CD4-positive, alpha-beta memory T cell (primary cell): ENCODE measurements around the gene DSTN. TPM values are rescaled to one million over a fixed set of nuclear protein-coding genes. Genes with fewer than 3 reads are reported as not detected.

ENCODE experiments used
- CTCF ChIA-PET: fragments of 350-600 bp; sonication (Branson Sonifier 250); formaldehyde crosslinking; loops from one replicate; lab custom pipeline; 2021; ENCODE audit warnings: inconsistent platforms; ENCODE audit not compliant: partially characterized antibody; lab: Charles Lee
- POLR2A ChIA-PET: fragments of 350-600 bp; sonication (Branson Sonifier 250); formaldehyde crosslinking; loops from one replicate; lab custom pipeline; 2021; ENCODE audit not compliant: partially characterized antibody; lab: Charles Lee
- DNase-seq, 5 donors: peaks; one replicate each; pipeline versions ENCODE4 v3.0.0 to v3.0.0-alpha.2; 2020 to 2022; ENCODE audit warnings: mixed read lengths in 1 of 5
- H3K27ac ChIP-seq: one replicate; pipeline ENCODE4 v1.7.0; 2013; ENCODE audit warnings: low read depth, low read length
- H3K27me3 ChIP-seq: 2 replicates; pipeline ENCODE4 v1.7.0; 2013; ENCODE audit warnings: mild to moderate bottlenecking, low read length, moderate library complexity; ENCODE audit not compliant: insufficient read depth
- H3K36me3 ChIP-seq: 2 replicates; pipeline ENCODE4 v1.7.0; 2013; ENCODE audit warnings: mild to moderate bottlenecking, low read length, moderate library complexity; ENCODE audit not compliant: insufficient read depth
- H3K4me1 ChIP-seq: 2 replicates; pipeline ENCODE4 v1.7.0; 2013; ENCODE audit warnings: mild to moderate bottlenecking, low read length, moderate library complexity; ENCODE audit not compliant: insufficient read depth
- H3K4me3 ChIP-seq, 2 donors: one replicate each; pipeline ENCODE4 v1.7.0; 2013; ENCODE audit warnings: low read length in 2 of 2, mild to moderate bottlenecking in 1 of 2
- H3K9me3 ChIP-seq, 2 donors: one replicate each; pipeline ENCODE4 v1.7.0; 2013; ENCODE audit warnings: low read length in 2 of 2, control low read depth in 1 of 2; ENCODE audit not compliant: control insufficient read depth in 1 of 2
- H3K27ac Mint-ChIP-seq, 7 donors: one replicate each; pipeline ENCODE4 v1.8.0; 2020 to 2021; ENCODE audit warnings: mixed read lengths in 7 of 7, mild to moderate bottlenecking in 6 of 7, inconsistent platforms in 3 of 7, moderate library complexity in 3 of 7
- H3K27me3 Mint-ChIP-seq, 2 donors: one replicate each; pipeline ENCODE4 v1.8.0; 2020 to 2021; ENCODE audit warnings: mixed read lengths in 2 of 2
- H3K36me3 Mint-ChIP-seq, 2 donors: one replicate each; pipeline ENCODE4 v1.8.0; 2020 to 2021; ENCODE audit warnings: mixed read lengths in 2 of 2, inconsistent platforms in 1 of 2, mild to moderate bottlenecking in 1 of 2
- H3K4me1 Mint-ChIP-seq, 4 donors: one replicate each; pipeline ENCODE4 v1.8.0; 2020 to 2021; ENCODE audit warnings: mixed read lengths in 4 of 4, mild to moderate bottlenecking in 1 of 4
- H3K4me3 Mint-ChIP-seq, 8 donors: one replicate each; pipeline ENCODE4 v1.8.0; 2020 to 2021; ENCODE audit warnings: mixed read lengths in 8 of 8, mild to moderate bottlenecking in 7 of 8, moderate library complexity in 6 of 8, inconsistent platforms in 3 of 8
- H3K9me3 Mint-ChIP-seq, 8 donors: one replicate each; pipeline ENCODE4 v1.8.0; 2020 to 2021; ENCODE audit warnings: mixed read lengths in 8 of 8, mild to moderate bottlenecking in 5 of 8, inconsistent platforms in 3 of 8, moderate library complexity in 1 of 8
- intact Hi-C: fragments of 100-400 bp; cut with micrococcal nuclease; formaldehyde crosslinking; loops from one replicate; pipeline ENCODE4 v1.15.1; 2023
- polyA plus RNA-seq, 2 donors: library from polyadenylated mRNA; unstranded; fragments of 300-500 nt; fragmentation: Illumina TruSeq; gene quantifications; one replicate each; pipeline ENCODE4 v1.2.3, GENCODE V29; 2021
- total RNA-seq, 2 experiments: library from RNA; stranded (reverse); gene quantifications; one replicate each; pipeline ENCODE4 v1.2.3, GENCODE V29; 2021

Gene DSTN
- total and polyA plus RNA-seq, 4 experiments from 2014 or later = 43.1 to 212 (median 98.3) TPM

- no peak overlapping the region for H3K27ac ChIP-seq
- no peaks in the 10 kb centered on the region for H3K9me3 ChIP-seq
- intact Hi-C loops = no loop called here
- H3K4me1 Mint-ChIP-seq = peaks cover 2 to 11% (median 4%) of the 10 kb centered on the region in 4 donors
- no peaks in the 10 kb centered on the region for H3K36me3 ChIP-seq
- ChIA-PET CTCF (interaction anchor here (0.5 to 1.4 kb wide), 2 partner anchors 73 to 110 kb away, joined by 3 to 4 read pairs; no protein-coding TSS in a partner anchor), POLR2A (no interaction called here)
- H3K27me3 Mint-ChIP-seq = no peaks in the 10 kb centered on the region
- H3K36me3 Mint-ChIP-seq = peaks cover 0 to 1% of the 10 kb centered on the region in 2 donors
- H3K4me1 ChIP-seq = no peaks in the 10 kb centered on the region
- no peak overlapping the region for H3K4me3 Mint-ChIP-seq
- H3K9me3 Mint-ChIP-seq = no peaks in the 10 kb centered on the region
- peak overlapping the region in 1 of 7 donors; percentile 29 for H3K27ac Mint-ChIP-seq
- H3K27me3 ChIP-seq = no peaks in the 10 kb centered on the region
- DNase-seq = no peak
- H3K4me3 ChIP-seq = no peak overlapping the region
Measured at GRCh38 chr20:17646961-17647301, 77.1 kb downstream of the DSTN start.

- H3K4me3 ChIP-seq = no peak overlapping the region
- no peak overlapping the region for H3K27ac Mint-ChIP-seq
- H3K9me3 ChIP-seq = no peaks in the 10 kb centered on the region
- H3K4me3 Mint-ChIP-seq = no peak overlapping the region
- H3K4me1 ChIP-seq = no peaks in the 10 kb centered on the region
- H3K36me3 Mint-ChIP-seq = peaks cover 0 to 1% of the 10 kb centered on the region in 2 donors
- no peaks in the 10 kb centered on the region for H3K27me3 Mint-ChIP-seq
- POLR2A ChIA-PET = no interaction called here
- no peak overlapping the region for H3K27ac ChIP-seq
- H3K27me3 ChIP-seq = no peaks in the 10 kb centered on the region
- no peaks in the 10 kb centered on the region for H3K36me3 ChIP-seq
- no peaks in the 10 kb centered on the region for H3K9me3 Mint-ChIP-seq
- no peak for DNase-seq
- CTCF ChIA-PET = interaction anchor here (0.5 to 3.7 kb wide), 7 partner anchors 74 to 900 kb away, joined by 3 to 22 read pairs (median 3); no protein-coding TSS in a partner anchor
- H3K4me1 Mint-ChIP-seq = peaks cover 2 to 11% (median 4%) of the 10 kb centered on the region in 4 donors
- intact Hi-C loops = no loop called here
Measured at GRCh38 chr20:17647391-17648314, 77.8 kb downstream of the DSTN start.

- Mint-ChIP-seq H3K27me3 (no peaks in the 10 kb centered on the region), H3K9me3 (no peaks in the 10 kb centered on the region), H3K4me1 (peaks cover 2 to 9% (median 4%) of the 10 kb centered on the region in 4 donors), H3K27ac (no peak overlapping the region), H3K4me3 (no peak overlapping the region), H3K36me3 (peaks cover 0 to 1% of the 10 kb centered on the region in 2 donors)
- no peaks in the 10 kb centered on the region for H3K4me1 ChIP-seq
- H3K27me3 ChIP-seq = no peaks in the 10 kb centered on the region
- intact Hi-C loops = no loop called here
- H3K9me3 ChIP-seq = no peaks in the 10 kb centered on the region
- no peak for DNase-seq
- no peak overlapping the region for H3K4me3 ChIP-seq
- ChIA-PET POLR2A (no interaction called here), CTCF (interaction anchor here (1.0 to 3.7 kb wide), 6 partner anchors 17 to 899 kb away, joined by 3 to 22 read pairs (median 3); no protein-coding TSS in a partner anchor)
- H3K36me3 ChIP-seq = no peaks in the 10 kb centered on the region
- H3K27ac ChIP-seq = no peak overlapping the region
Measured at GRCh38 chr20:17648315-17648646, 78.4 kb downstream of the DSTN start.

GRCh38 chr20:17648791-17649730 is 79.2 kb downstream of the DSTN start:
- ChIA-PET CTCF (interaction anchor here (0.9 to 3.7 kb wide), 11 partner anchors 9 to 899 kb away, joined by 3 to 22 read pairs (median 3); no protein-coding TSS in a partner anchor), POLR2A (interaction anchor here (1.2 kb wide), 1 partner anchor 79 kb away, joined by 3 read pairs; the partner anchor contains the start of gene DSTN)
- Histone ChIP-seq H3K27me3 (no peaks in the 10 kb centered on the region), H3K4me3 (no peak overlapping the region), H3K4me1 (no peaks in the 10 kb centered on the region), H3K36me3 (no peaks in the 10 kb centered on the region), H3K9me3 (no peaks in the 10 kb centered on the region), H3K27ac (no peak overlapping the region)
- Mint-ChIP-seq H3K27me3 (no peaks in the 10 kb centered on the region), H3K4me3 (no peak overlapping the region), H3K9me3 (no peaks in the 10 kb centered on the region), H3K36me3 (peaks cover 0 to 2% of the 10 kb centered on the region in 2 donors), H3K4me1 (peaks cover 2 to 8% (median 4%) of the 10 kb centered on the region in 4 donors), H3K27ac (peak overlapping the region in 4 of 7 donors; percentile 25 to 84 (median 62))
- intact Hi-C loops = loop anchor here (1.0 kb wide), 1 partner anchor 112 kb away; no protein-coding TSS in a partner anchor
- DNase-seq = peak in 4 of 5 donors; percentile 17 to 24 (median 20)

DNA sequence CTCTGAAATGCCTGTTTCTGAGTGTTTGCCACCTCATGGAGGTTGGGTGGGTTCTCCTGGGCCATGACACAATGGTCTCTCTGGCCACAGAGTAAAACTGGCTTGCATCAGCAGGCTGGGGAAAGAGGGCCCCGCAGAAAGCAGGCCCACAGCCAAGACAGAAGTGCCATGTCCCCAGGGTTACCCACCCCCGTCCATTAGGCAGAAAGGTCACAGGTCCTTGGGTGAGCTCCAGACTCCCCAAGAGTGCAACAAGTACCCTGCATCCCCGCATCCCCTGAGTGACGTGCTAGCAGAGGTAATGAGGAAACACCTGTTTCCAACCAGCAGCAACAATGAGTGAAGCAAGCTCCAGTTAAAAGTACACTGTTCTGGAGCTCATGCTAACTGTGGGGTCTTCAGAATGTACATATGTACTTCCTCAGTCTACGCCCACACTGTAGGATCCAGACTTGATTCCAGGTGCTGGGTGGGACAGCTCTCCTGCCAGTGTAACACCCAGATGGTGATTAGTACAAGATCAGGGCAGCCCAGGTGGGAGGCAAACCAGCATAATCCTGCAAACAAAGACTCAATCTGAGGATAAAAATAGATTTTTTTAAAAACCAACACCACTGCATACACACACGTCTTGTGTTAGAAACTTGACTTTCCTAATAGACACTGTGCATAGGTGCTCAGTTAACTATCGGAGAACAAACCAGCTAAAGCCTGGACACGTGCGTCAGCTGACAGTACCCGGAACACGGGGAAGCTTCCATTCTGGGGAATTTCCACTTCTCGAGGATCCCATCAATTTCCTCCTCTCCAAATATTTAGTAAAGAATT is 80.6 kb downstream of the DSTN start:
- H3K27ac ChIP-seq = no peak overlapping the region
- no peaks in the 10 kb centered on the region for H3K36me3 ChIP-seq
- intact Hi-C loops = loop anchor here (10.0 kb wide), 1 partner anchor 244 kb away; no protein-coding TSS in a partner anchor
- no peak overlapping the region for H3K4me3 ChIP-seq
- CTCF ChIA-PET = interaction anchor here (0.7 to 3.7 kb wide), 7 partner anchors 16 to 343 kb away, joined by 3 to 22 read pairs (median 3); no protein-coding TSS in a partner anchor
- peaks cover 4 to 10% (median 4%) of the 10 kb centered on the region in 4 donors for H3K4me1 Mint-ChIP-seq
- no peaks in the 10 kb centered on the region for H3K9me3 ChIP-seq
- no peak for DNase-seq
- H3K36me3 Mint-ChIP-seq = peaks cover 0 to 3% of the 10 kb centered on the region in 2 donors
- no peaks in the 10 kb centered on the region for H3K9me3 Mint-ChIP-seq
- H3K4me1 ChIP-seq = no peaks in the 10 kb centered on the region
- H3K4me3 Mint-ChIP-seq = no peak overlapping the region
- POLR2A ChIA-PET = no interaction called here
- H3K27me3 ChIP-seq = no peaks in the 10 kb centered on the region
- no peak overlapping the region for H3K27ac Mint-ChIP-seq
- H3K27me3 Mint-ChIP-seq = no peaks in the 10 kb centered on the region

GRCh38 chr20:17651129-17651759 is 81.4 kb downstream of the DSTN start:
- no peaks in the 10 kb centered on the region for H3K27me3 ChIP-seq
- no peaks in the 10 kb centered on the region for H3K4me1 ChIP-seq
- DNase-seq = no peak
- H3K4me3 Mint-ChIP-seq = no peak overlapping the region
- peaks cover 4 to 10% (median 4%) of the 10 kb centered on the region in 4 donors for H3K4me1 Mint-ChIP-seq
- H3K27ac Mint-ChIP-seq = peak overlapping the region in 1 of 7 donors; percentile 26
- no peaks in the 10 kb centered on the region for H3K9me3 Mint-ChIP-seq
- CTCF ChIA-PET = interaction anchor here (0.7 to 3.7 kb wide), 5 partner anchors 15 to 342 kb away, joined by 3 to 22 read pairs (median 3); no protein-coding TSS in a partner anchor
- H3K36me3 Mint-ChIP-seq = peaks cover 0 to 3% of the 10 kb centered on the region in 2 donors
- no peak overlapping the region for H3K27ac ChIP-seq
- intact Hi-C loops = loop anchor here (10.0 kb wide), 1 partner anchor 244 kb away; no protein-coding TSS in a partner anchor
- H3K9me3 ChIP-seq = no peaks in the 10 kb centered on the region
- no peak overlapping the region for H3K4me3 ChIP-seq
- H3K27me3 Mint-ChIP-seq = no peaks in the 10 kb centered on the region
- no peaks in the 10 kb centered on the region for H3K36me3 ChIP-seq
- POLR2A ChIA-PET = no interaction called here
